Nephron (organoid): Measurements from ENCODE around the gene CCNDBP1.

Experiments
- H3K27ac Mint-ChIP-seq, 3 experiments: 2 replicates each; pipeline ENCODE4 v1.8.0; 2020; ENCODE audit warnings: mixed read lengths in 3 of 3, mild to moderate bottlenecking in 2 of 3, moderate library complexity in 1 of 3
- H3K27me3 Mint-ChIP-seq: 2 replicates; pipeline ENCODE4 v1.8.0; 2021; ENCODE audit warnings: low read depth, mild to moderate bottlenecking, moderate library complexity, mixed read lengths
- H3K36me3 Mint-ChIP-seq: 2 replicates; pipeline ENCODE4 v1.8.0; 2020; ENCODE audit warnings: low read depth, mixed read lengths
- H3K4me1 Mint-ChIP-seq: 2 replicates; pipeline ENCODE4 v1.8.0; 2020; ENCODE audit warnings: mixed read lengths
- H3K4me3 Mint-ChIP-seq, 3 experiments: 2 replicates each; pipeline ENCODE4 v1.8.0; 2020; ENCODE audit warnings: mild to moderate bottlenecking in 3 of 3, mixed read lengths in 3 of 3, moderate library complexity in 2 of 3
- H3K9me3 Mint-ChIP-seq: 2 replicates; pipeline ENCODE4 v1.8.0; 2020; ENCODE audit warnings: mixed read lengths
- TF ChIP-seq, protein P1 (sequence below), 3 experiments: fragments of 200-600 bp; sonication (generic); IDR thresholded peaks; one replicate each; pipeline ENCODE4 v1.5.0; 2021; ENCODE audit warnings: antibody characterized with exemption in 3 of 3; ENCODE audit not compliant: unreplicated experiment in 3 of 3

Gene CCNDBP1

GRCh38 chr15:43209059-43209824 lies 24.0 kb downstream of the CCNDBP1 start:
- Mint-ChIP-seq H3K4me3 (no peak overlapping the region), H3K36me3 (no peaks in the 10 kb centered on the region), H3K9me3 (no peaks in the 10 kb centered on the region), H3K4me1 (no peaks in the 10 kb centered on the region), H3K27me3 (peaks cover 53% of the 10 kb centered on the region), H3K27ac (no peak overlapping the region)
- TF ChIP-seq, protein P1, sequence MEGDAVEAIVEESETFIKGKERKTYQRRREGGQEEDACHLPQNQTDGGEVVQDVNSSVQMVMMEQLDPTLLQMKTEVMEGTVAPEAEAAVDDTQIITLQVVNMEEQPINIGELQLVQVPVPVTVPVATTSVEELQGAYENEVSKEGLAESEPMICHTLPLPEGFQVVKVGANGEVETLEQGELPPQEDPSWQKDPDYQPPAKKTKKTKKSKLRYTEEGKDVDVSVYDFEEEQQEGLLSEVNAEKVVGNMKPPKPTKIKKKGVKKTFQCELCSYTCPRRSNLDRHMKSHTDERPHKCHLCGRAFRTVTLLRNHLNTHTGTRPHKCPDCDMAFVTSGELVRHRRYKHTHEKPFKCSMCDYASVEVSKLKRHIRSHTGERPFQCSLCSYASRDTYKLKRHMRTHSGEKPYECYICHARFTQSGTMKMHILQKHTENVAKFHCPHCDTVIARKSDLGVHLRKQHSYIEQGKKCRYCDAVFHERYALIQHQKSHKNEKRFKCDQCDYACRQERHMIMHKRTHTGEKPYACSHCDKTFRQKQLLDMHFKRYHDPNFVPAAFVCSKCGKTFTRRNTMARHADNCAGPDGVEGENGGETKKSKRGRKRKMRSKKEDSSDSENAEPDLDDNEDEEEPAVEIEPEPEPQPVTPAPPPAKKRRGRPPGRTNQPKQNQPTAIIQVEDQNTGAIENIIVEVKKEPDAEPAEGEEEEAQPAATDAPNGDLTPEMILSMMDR (IDR thresholded peaks at IDR 0.05; ENCODE audit: unreplicated experiment in 3 of 3): no peak

DNA sequence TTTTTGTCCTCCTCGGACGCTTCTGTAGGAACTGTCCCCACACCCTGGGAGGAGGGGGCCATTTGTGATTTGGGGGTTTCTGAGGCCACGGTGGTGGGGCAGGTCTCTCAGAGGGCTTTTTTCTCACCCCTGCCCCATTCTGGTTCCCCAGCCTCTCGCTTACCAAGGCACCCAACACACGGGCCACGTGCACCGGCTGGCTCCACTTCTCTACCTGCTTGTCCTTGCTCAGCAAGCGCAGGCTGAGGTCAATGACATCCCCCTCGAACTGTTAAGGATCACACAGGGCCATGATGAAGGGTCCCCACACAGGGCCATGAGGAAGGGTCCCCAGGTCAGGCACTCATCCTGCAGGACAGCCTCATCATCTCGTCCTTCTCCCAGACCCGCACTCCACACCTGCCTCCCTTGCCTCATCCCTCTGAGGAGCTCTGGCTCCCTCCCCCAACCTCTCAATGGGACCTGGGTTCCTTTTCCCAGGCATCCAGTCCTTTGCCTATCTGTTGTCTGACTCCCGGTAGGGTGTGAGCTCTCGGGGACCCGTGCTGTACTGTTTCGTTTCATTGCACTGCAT lies 25.1 kb downstream of the CCNDBP1 start:
- no peaks in the 10 kb centered on the region for H3K36me3 Mint-ChIP-seq
- H3K4me3 Mint-ChIP-seq: no peak overlapping the region
- no peaks in the 10 kb centered on the region for H3K4me1 Mint-ChIP-seq

GRCh38 chr15:43210807-43211206 lies 25.6 kb downstream of the CCNDBP1 start:
- TF ChIP-seq, protein P1 (IDR thresholded peaks at IDR 0.05; ENCODE audit: unreplicated experiment in 3 of 3): no peak
- Mint-ChIP-seq H3K4me3 (no peak overlapping the region), H3K27me3 (peaks cover 45% of the 10 kb centered on the region), H3K4me1 (no peaks in the 10 kb centered on the region), H3K9me3 (no peaks in the 10 kb centered on the region), H3K27ac (no peak overlapping the region), H3K36me3 (no peaks in the 10 kb centered on the region)

More for the DNA sequence above, 25.1 kb downstream of the CCNDBP1 start:
- H3K9me3 Mint-ChIP-seq: no peaks in the 10 kb centered on the region
- H3K27ac Mint-ChIP-seq: no peak overlapping the region
- H3K27me3 Mint-ChIP-seq: peaks cover 50% of the 10 kb centered on the region
- TF ChIP-seq, protein P1 (IDR thresholded peaks at IDR 0.05; ENCODE audit: unreplicated experiment in 3 of 3): no peak

GRCh38 chr15:43211224-43211735 lies 26.1 kb downstream of the CCNDBP1 start:
- Mint-ChIP-seq H3K36me3 (no peaks in the 10 kb centered on the region), H3K9me3 (no peaks in the 10 kb centered on the region), H3K4me3 (no peak overlapping the region), H3K4me1 (no peaks in the 10 kb centered on the region), H3K27me3 (peaks cover 42% of the 10 kb centered on the region), H3K27ac (no peak overlapping the region)
- TF ChIP-seq, protein P1 (IDR thresholded peaks at IDR 0.05; ENCODE audit: unreplicated experiment in 3 of 3): no peak

GRCh38 chr15:43212299-43212698 lies 27.1 kb downstream of the CCNDBP1 start:
- H3K9me3 Mint-ChIP-seq: no peaks in the 10 kb centered on the region
- H3K27me3 Mint-ChIP-seq: peaks cover 38% of the 10 kb centered on the region
- H3K4me3 Mint-ChIP-seq: no peak overlapping the region
- TF ChIP-seq, protein P1 (IDR thresholded peaks at IDR 0.05; ENCODE audit: unreplicated experiment in 3 of 3): no peak
- no peak overlapping the region for H3K27ac Mint-ChIP-seq
- no peaks in the 10 kb centered on the region for H3K4me1 Mint-ChIP-seq
- no peaks in the 10 kb centered on the region for H3K36me3 Mint-ChIP-seq
